SW480 (cell line): ENCODE results near the gene ZMYM3.

ENCODE experiments used
- DNase-seq: peaks from one replicate; pipeline ENCODE4 v3.0.0-alpha.2; 2016; ENCODE audit warnings: low spot score

The ZMYM3 gene

GRCh38 chrX:71253253-71254091, 468 bp downstream of the ZMYM3 start:
- peak; percentile 16 for DNase-seq

GRCh38 chrX:71252221-71252620, 1.7 kb downstream of the ZMYM3 start:
- no peak for DNase-seq

- DNase-seq = no peak
Observed at GRCh38 chrX:71251466-71251973, 2.4 kb downstream of the ZMYM3 start.

GRCh38 chrX:71250841-71251240, 3.1 kb downstream of the ZMYM3 start:
- no peak for DNase-seq

- no peak for DNase-seq
Observed at GRCh38 chrX:71245159-71245558, 8.8 kb downstream of the ZMYM3 start.

GRCh38 chrX:71244359-71245128, 9.4 kb downstream of the ZMYM3 start:
- DNase-seq = no peak

GRCh38 chrX:71241301-71241700, 12.6 kb downstream of the ZMYM3 start:
- no peak for DNase-seq

- no peak for DNase-seq
Observed at GRCh38 chrX:71239781-71240180, 14.2 kb downstream of the ZMYM3 start.

- no peak for DNase-seq
Observed at GRCh38 chrX:71236836-71237235, 17.1 kb downstream of the ZMYM3 start.

- no peak for DNase-seq
Observed at GRCh38 chrX:71235482-71235881, 18.5 kb downstream of the ZMYM3 start.

GRCh38 chrX:71228063-71228642, 25.8 kb downstream of the ZMYM3 start:
- DNase-seq = no peak

- no peak for DNase-seq
Observed at GRCh38 chrX:71227370-71228062, 26.4 kb downstream of the ZMYM3 start.

GRCh38 chrX:71225676-71226075, 28.3 kb downstream of the ZMYM3 start:
- no peak for DNase-seq

GRCh38 chrX:71225009-71225408, 28.9 kb downstream of the ZMYM3 start:
- no peak for DNase-seq

- no peak for DNase-seq
Observed at GRCh38 chrX:71224098-71224708, 29.7 kb downstream of the ZMYM3 start.

GRCh38 chrX:71222929-71223328, 31.0 kb downstream of the ZMYM3 start, which contains the start of gene GJB1:
Gene GJB1 (plus strand): TSS chrX:71223224. CDS start chrX:71223708, 484 bp downstream.
- peak; percentile 94 for DNase-seq

GRCh38 chrX:71221145-71221544, 32.8 kb downstream of the ZMYM3 start:
- no peak for DNase-seq

- no peak for DNase-seq
Observed at GRCh38 chrX:71217298-71217697, 36.6 kb downstream of the ZMYM3 start.

- peak; percentile 33 for DNase-seq
Observed at GRCh38 chrX:71216485-71216884, 37.5 kb downstream of the ZMYM3 start.

- no peak for DNase-seq
Observed at GRCh38 chrX:71215338-71215912, 38.5 kb downstream of the ZMYM3 start.
